Sigmoid colon (tissue), 7 donors: ENCODE data around the gene BMPER. TPM values are rescaled to one million over a fixed set of nuclear protein-coding genes. Genes with fewer than 3 reads are reported as not detected.

Experiments
- DNase-seq: peaks from one replicate; pipeline ENCODE4 v3.0.0-alpha.2; 2019
- H3K27ac ChIP-seq, 4 donors: fragments of 200-600 bp; sonication (generic); one replicate each; pipeline ENCODE4 v1.5.1; 2016 to 2019; ENCODE audit warnings: mild to moderate bottlenecking in 1 of 4
- H3K27me3 ChIP-seq, 3 donors: fragments of 200-600 bp; sonication (generic); one replicate each; pipeline ENCODE4 v1.5.1; 2019; ENCODE audit warnings: mild to moderate bottlenecking in 1 of 3
- H3K36me3 ChIP-seq, 4 donors: fragments of 200-600 bp; sonication (generic); one replicate each; pipeline ENCODE4 v1.5.1; 2016 to 2019
- H3K4me1 ChIP-seq, 4 donors: fragments of 200-600 bp; sonication (generic); one replicate each; pipeline ENCODE4 v1.5.1; 2017 to 2019
- H3K4me3 ChIP-seq, 4 donors: fragments of 200-600 bp; sonication (generic); one replicate each; pipeline ENCODE4 v1.5.1; 2017 to 2019; ENCODE audit warnings: mild to moderate bottlenecking in 2 of 4, moderate library complexity in 1 of 4
- H3K9me3 ChIP-seq, 4 donors: fragments of 200-600 bp in 3 of 4; sonication (generic) in 3 of 4; one replicate each; pipeline versions ENCODE4 v1.5.1 to v1.6.1; 2013 to 2019
- CTCF ChIP-seq, 4 experiments: fragments of 450-650 bp in 3 of 4; fragments of 200-600 bp in 1 of 4; IDR thresholded peaks; one replicate each; pipeline ENCODE4 v1.5.1; 2016 to 2019; ENCODE audit warnings: antibody characterized with exemption in 4 of 4, mild to moderate bottlenecking in 3 of 4, moderate library complexity in 2 of 4
- EP300 ChIP-seq, 4 donors: sonication (generic); formaldehyde crosslinking; IDR thresholded peaks; one replicate each; pipeline ENCODE4 v1.6.1; 2017; ENCODE audit warnings: antibody characterized with exemption in 4 of 4
- POLR2A ChIP-seq, 2 donors: fragments of 450-650 bp; IDR thresholded peaks; one replicate each; pipeline ENCODE4 v1.6.1; 2016; ENCODE audit warnings: antibody characterized with exemption in 2 of 2, mild to moderate bottlenecking in 2 of 2, moderate library complexity in 2 of 2
- POLR2AphosphoS5 ChIP-seq, 4 donors: sonication (generic); formaldehyde crosslinking; IDR thresholded peaks; one replicate each; pipeline ENCODE4 v1.6.1; 2017; ENCODE audit warnings: antibody characterized with exemption in 4 of 4
- WGBS, 2 donors: extraction: QIAGEN DNeasy Blood & Tissue Kit; methylation state at CpG; one replicate each; pipeline ENCODE4 v1.1.7; 2013; 5-methylcytosine and 5-hydroxymethylcytosine counted together
- intact Hi-C: fragments of 100-400 bp; cut with DNase I; formaldehyde crosslinking; loops from one replicate; pipeline ENCODE4 v1.15.1; 2023
- polyA plus RNA-seq, 3 donors: library from polyadenylated mRNA; stranded (reverse); fragments of 200-250 nt; gene quantifications; one replicate each; pipeline ENCODE4 v1.2.3, GENCODE V29; 2013
- total RNA-seq, 4 donors: library from RNA; depleted of rRNA; stranded (reverse); fragments of >200 nt; gene quantifications; one replicate each; pipeline ENCODE4 v1.1.0, GENCODE V29; 2016
- donor health status: healthy with polysubstance abuse.
- donor health status: Bipolar disorder and iron deficiency.
- donor health status: healthy.

Gene BMPER
- total and polyA plus RNA-seq, 7 donors = 0.51 to 3.1 (median 1.6) TPM; not detected in 1

DNA sequence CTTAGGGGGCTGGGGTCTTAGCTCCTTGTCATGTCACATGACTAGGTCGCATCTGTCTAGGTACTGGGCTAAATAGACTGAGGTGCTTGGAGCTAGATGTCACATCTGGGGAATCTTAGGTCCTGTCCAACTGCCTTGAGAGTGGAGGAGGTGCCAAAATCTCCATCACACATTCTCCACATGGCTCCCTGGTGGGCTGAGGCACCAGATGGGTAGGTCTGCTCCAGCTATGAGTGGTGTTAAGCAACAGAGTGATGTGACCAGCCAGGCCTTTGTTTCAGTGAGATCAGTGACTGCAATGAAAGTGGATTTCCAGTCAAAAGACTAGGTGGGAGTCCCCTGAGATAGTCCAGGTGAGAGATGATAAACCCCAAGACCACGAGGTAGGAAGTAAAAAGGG lies 251.8 kb downstream of the BMPER start:
- H3K27ac ChIP-seq = peak overlapping the region in 1 of 4 donors; percentile 8
- intact Hi-C loops = no loop called here
- TF ChIP-seq EP300 (IDR thresholded peaks at IDR 0.05) (no peak), POLR2A (IDR thresholded peaks at IDR 0.05) (no peak)
- no peaks in the 10 kb centered on the region for H3K4me1 ChIP-seq
- DNase-seq = no peak
- H3K36me3 ChIP-seq = no peaks in the 10 kb centered on the region
- WGBS, 2 donors = 46 to 71% methylated on average over 2 of the region's 2 CpGs
- H3K4me3 ChIP-seq = no peak overlapping the region
- no peaks in the 10 kb centered on the region for H3K9me3 ChIP-seq
- H3K27me3 ChIP-seq = no peaks in the 10 kb centered on the region

- no peaks in the 10 kb centered on the region for H3K9me3 ChIP-seq
- peak; percentile 81 for DNase-seq
- no peaks in the 10 kb centered on the region for H3K4me1 ChIP-seq
- peak overlapping the region in 1 of 4 donors; percentile 57 for H3K27ac ChIP-seq
- H3K27me3 ChIP-seq = no peaks in the 10 kb centered on the region
- H3K36me3 ChIP-seq = no peaks in the 10 kb centered on the region
- intact Hi-C loops = no loop called here
- 65 to 68% methylated on average over 12 of the region's 12 CpGs for WGBS, 2 donors
- peak in 2 of 4 donors; percentile 27 to 51 for TF ChIP-seq POLR2AphosphoS5 (IDR thresholded peaks at IDR 0.05)
- no peak for TF ChIP-seq POLR2A (IDR thresholded peaks at IDR 0.05)
- no peak overlapping the region for H3K4me3 ChIP-seq
These were observed 253.2 kb downstream of the BMPER start for GRCh38 chr7:34158368-34159153.

GRCh38 chr7:34160261-34160752 lies 255.0 kb downstream of the BMPER start:
- intact Hi-C loops = no loop called here
- H3K27ac ChIP-seq = no peak overlapping the region
- no peaks in the 10 kb centered on the region for H3K36me3 ChIP-seq
- 64 to 80% methylated on average over 2 of the region's 2 CpGs for WGBS, 2 donors
- TF ChIP-seq CTCF (IDR thresholded peaks at IDR 0.05) = no peak
- TF ChIP-seq POLR2A (IDR thresholded peaks at IDR 0.05) = no peak
- TF ChIP-seq POLR2AphosphoS5 (IDR thresholded peaks at IDR 0.05) = no peak
- TF ChIP-seq EP300 (IDR thresholded peaks at IDR 0.05) = no peak
- H3K4me3 ChIP-seq = no peak overlapping the region
- no peaks in the 10 kb centered on the region for H3K9me3 ChIP-seq
- H3K27me3 ChIP-seq = no peaks in the 10 kb centered on the region
- DNase-seq = no peak
- H3K4me1 ChIP-seq = no peaks in the 10 kb centered on the region

- DNase-seq = no peak
- Histone ChIP-seq H3K36me3 (no peaks in the 10 kb centered on the region), H3K9me3 (no peaks in the 10 kb centered on the region), H3K4me3 (no peak overlapping the region), H3K27me3 (no peaks in the 10 kb centered on the region), H3K4me1 (no peaks in the 10 kb centered on the region), H3K27ac (no peak overlapping the region)
- intact Hi-C loops = no loop called here
- 79 to 88% methylated on average over 5 of the region's 5 CpGs for WGBS, 2 donors
- no peak for TF ChIP-seq POLR2AphosphoS5 (IDR thresholded peaks at IDR 0.05)
- TF ChIP-seq POLR2A (IDR thresholded peaks at IDR 0.05) = no peak
These were observed 256.8 kb downstream of the BMPER start for GRCh38 chr7:34162027-34162565.

GRCh38 chr7:34162677-34163076 lies 257.3 kb downstream of the BMPER start:
- Histone ChIP-seq H3K4me1 (no peaks in the 10 kb centered on the region), H3K36me3 (no peaks in the 10 kb centered on the region), H3K9me3 (no peaks in the 10 kb centered on the region), H3K27ac (no peak overlapping the region), H3K4me3 (no peak overlapping the region), H3K27me3 (no peaks in the 10 kb centered on the region)
- intact Hi-C loops = no loop called here
- no peak for DNase-seq
- WGBS, 2 donors = 77 to 82% methylated on average over 3 of the region's 3 CpGs
- TF ChIP-seq EP300 (IDR thresholded peaks at IDR 0.05) = no peak

- Histone ChIP-seq H3K4me1 (no peaks in the 10 kb centered on the region), H3K9me3 (no peaks in the 10 kb centered on the region), H3K4me3 (no peak overlapping the region), H3K27me3 (no peaks in the 10 kb centered on the region), H3K27ac (no peak overlapping the region), H3K36me3 (no peaks in the 10 kb centered on the region)
- intact Hi-C loops = no loop called here
- TF ChIP-seq POLR2A (IDR thresholded peaks at IDR 0.05) (no peak), CTCF (IDR thresholded peaks at IDR 0.05) (no peak), EP300 (IDR thresholded peaks at IDR 0.05) (no peak), POLR2AphosphoS5 (IDR thresholded peaks at IDR 0.05) (no peak)
- WGBS, 2 donors = 62 to 80% methylated on average over 1 of the region's 1 CpG
- DNase-seq = no peak
These were observed 258.6 kb downstream of the BMPER start for GRCh38 chr7:34163956-34164355.
